ENCODE data around the gene HOXC11.

The HOXC11 gene

DNA sequence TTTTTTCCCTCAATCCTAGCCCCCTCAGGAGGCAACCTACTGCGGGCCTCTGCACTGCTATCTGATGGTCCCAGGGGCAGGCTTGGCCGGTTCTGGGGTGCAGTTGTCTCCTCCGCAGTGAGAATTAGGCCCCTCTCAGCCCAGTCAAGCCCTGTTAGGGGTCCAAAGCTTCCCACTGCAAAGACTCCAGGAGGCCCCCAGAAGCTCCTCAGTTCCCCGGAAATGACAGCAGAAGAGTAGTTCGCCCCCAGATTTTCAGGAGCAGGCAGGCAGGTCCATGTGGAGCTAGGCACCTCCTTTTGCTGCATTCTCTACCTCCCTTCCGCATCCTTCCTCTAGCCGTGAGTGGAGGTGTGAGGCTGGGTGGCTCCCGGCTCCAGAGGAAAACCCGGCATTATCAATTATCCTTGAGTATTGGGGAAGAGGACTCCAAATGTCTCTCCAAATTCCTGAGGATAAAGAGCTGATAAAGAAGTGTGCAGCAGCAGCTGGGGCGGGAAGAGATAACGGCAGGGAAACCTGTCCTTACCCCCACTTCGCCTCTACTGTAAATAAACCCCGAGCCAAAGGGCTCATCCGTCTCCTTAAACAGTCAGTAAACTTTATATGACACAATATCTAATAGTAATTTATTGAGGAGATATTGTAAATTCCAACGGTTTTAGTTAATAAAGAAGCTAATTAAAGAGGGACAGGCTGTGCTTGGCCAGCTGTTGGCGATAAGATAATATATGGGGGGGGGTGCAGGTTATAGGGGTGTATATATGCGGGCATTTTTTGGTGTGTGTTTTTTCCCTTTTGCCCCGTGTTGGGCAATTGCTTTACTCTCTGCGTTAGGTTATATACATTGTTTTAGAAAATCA, 18.9 kb upstream of the HOXC11 start (continued):
- no peak for TF ChIP-seq PATZ1 (CRISPR knock-in tag; IDR thresholded peaks at IDR 0.05; ENCODE audit: borderline replicate concordance)

GRCh38 chr12:53954694-53955035, 18.3 kb upstream of the HOXC11 start, which contains the start of gene HOXC12:
Gene HOXC12, plus strand, starts transcription at chr12:53954903. Its CDS starts 27 bp downstream, at chr12:53954930.
- no peak for ATAC-seq
- TF ChIP-seq TCF4 (CRISPR knock-in tag; IDR thresholded peaks at IDR 0.05; ENCODE audit: borderline replicate concordance) (no peak), TOX (CRISPR knock-in tag; IDR thresholded peaks at IDR 0.05; ENCODE audit: borderline replicate concordance) (no peak), ZNF8 (CRISPR knock-in tag; IDR thresholded peaks at IDR 0.05) (no peak), POU6F1 (CRISPR knock-in tag; IDR thresholded peaks at IDR 0.05; ENCODE audit: borderline replicate concordance, low read depth) (no peak), PATZ1 (CRISPR knock-in tag; IDR thresholded peaks at IDR 0.05; ENCODE audit: borderline replicate concordance) (no peak), RARB (CRISPR knock-in tag; IDR thresholded peaks at IDR 0.05) (no peak), ZFP3 (CRISPR knock-in tag; IDR thresholded peaks at IDR 0.05) (no peak), ZC3H10 (CRISPR knock-in tag; IDR thresholded peaks at IDR 0.05) (no peak), SNAI2 (CRISPR knock-in tag; IDR thresholded peaks at IDR 0.05) (no peak), PPARA (CRISPR knock-in tag; IDR thresholded peaks at IDR 0.05; ENCODE audit: borderline replicate concordance) (no peak), ZNF565 (CRISPR knock-in tag; conservative IDR thresholded peaks at IDR 0.05; ENCODE audit: low read depth) (no peak), CSDC2 (CRISPR knock-in tag; IDR thresholded peaks at IDR 0.05) (no peak), BACH2 (CRISPR knock-in tag; IDR thresholded peaks at IDR 0.05; ENCODE audit: borderline replicate concordance) (no peak), ESRRG (CRISPR knock-in tag; IDR thresholded peaks at IDR 0.05) (no peak), OSR1 (CRISPR knock-in tag; IDR thresholded peaks at IDR 0.05) (no peak), ZFP30 (CRISPR knock-in tag; IDR thresholded peaks at IDR 0.05) (no peak)
- TF ChIP-seq, protein P1, sequence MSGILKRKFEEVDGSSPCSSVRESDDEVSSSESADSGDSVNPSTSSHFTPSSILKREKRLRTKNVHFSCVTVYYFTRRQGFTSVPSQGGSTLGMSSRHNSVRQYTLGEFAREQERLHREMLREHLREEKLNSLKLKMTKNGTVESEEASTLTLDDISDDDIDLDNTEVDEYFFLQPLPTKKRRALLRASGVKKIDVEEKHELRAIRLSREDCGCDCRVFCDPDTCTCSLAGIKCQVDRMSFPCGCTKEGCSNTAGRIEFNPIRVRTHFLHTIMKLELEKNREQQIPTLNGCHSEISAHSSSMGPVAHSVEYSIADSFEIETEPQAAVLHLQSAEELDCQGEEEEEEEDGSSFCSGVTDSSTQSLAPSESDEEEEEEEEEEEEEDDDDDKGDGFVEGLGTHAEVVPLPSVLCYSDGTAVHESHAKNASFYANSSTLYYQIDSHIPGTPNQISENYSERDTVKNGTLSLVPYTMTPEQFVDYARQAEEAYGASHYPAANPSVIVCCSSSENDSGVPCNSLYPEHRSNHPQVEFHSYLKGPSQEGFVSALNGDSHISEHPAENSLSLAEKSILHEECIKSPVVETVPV (CRISPR knock-in tag; IDR thresholded peaks at IDR 0.05), result no peak

GRCh38 chr12:53955036-53955775, 17.7 kb upstream of the HOXC11 start:
- TF ChIP-seq OSR1 (CRISPR knock-in tag; IDR thresholded peaks at IDR 0.05) (no peak), ZFP3 (CRISPR knock-in tag; IDR thresholded peaks at IDR 0.05) (no peak), ZC3H10 (CRISPR knock-in tag; IDR thresholded peaks at IDR 0.05) (no peak), BACH2 (CRISPR knock-in tag; IDR thresholded peaks at IDR 0.05; ENCODE audit: borderline replicate concordance) (no peak), GLIS3 (CRISPR knock-in tag; IDR thresholded peaks at IDR 0.05) (no peak), SNAI2 (CRISPR knock-in tag; IDR thresholded peaks at IDR 0.05) (no peak)

GRCh38 chr12:53955776-53956250, 17.1 kb upstream of the HOXC11 start:
- TF ChIP-seq ZNF565 (CRISPR knock-in tag; conservative IDR thresholded peaks at IDR 0.05; ENCODE audit: low read depth) (no peak), ZNF70 (CRISPR knock-in tag; IDR thresholded peaks at IDR 0.05) (no peak), ZC3H10 (CRISPR knock-in tag; IDR thresholded peaks at IDR 0.05) (no peak), SNAI2 (CRISPR knock-in tag; IDR thresholded peaks at IDR 0.05) (no peak), TOX (CRISPR knock-in tag; IDR thresholded peaks at IDR 0.05; ENCODE audit: borderline replicate concordance) (no peak), TCF4 (CRISPR knock-in tag; IDR thresholded peaks at IDR 0.05; ENCODE audit: borderline replicate concordance) (no peak)
- TF ChIP-seq, protein P2, sequence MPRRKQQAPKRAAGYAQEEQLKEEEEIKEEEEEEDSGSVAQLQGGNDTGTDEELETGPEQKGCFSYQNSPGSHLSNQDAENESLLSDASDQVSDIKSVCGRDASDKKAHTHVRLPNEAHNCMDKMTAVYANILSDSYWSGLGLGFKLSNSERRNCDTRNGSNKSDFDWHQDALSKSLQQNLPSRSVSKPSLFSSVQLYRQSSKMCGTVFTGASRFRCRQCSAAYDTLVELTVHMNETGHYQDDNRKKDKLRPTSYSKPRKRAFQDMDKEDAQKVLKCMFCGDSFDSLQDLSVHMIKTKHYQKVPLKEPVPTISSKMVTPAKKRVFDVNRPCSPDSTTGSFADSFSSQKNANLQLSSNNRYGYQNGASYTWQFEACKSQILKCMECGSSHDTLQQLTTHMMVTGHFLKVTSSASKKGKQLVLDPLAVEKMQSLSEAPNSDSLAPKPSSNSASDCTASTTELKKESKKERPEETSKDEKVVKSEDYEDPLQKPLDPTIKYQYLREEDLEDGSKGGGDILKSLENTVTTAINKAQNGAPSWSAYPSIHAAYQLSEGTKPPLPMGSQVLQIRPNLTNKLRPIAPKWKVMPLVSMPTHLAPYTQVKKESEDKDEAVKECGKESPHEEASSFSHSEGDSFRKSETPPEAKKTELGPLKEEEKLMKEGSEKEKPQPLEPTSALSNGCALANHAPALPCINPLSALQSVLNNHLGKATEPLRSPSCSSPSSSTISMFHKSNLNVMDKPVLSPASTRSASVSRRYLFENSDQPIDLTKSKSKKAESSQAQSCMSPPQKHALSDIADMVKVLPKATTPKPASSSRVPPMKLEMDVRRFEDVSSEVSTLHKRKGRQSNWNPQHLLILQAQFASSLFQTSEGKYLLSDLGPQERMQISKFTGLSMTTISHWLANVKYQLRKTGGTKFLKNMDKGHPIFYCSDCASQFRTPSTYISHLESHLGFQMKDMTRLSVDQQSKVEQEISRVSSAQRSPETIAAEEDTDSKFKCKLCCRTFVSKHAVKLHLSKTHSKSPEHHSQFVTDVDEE (CRISPR knock-in tag; IDR thresholded peaks at IDR 0.05), result no peak
- TF ChIP-seq, protein P1 (CRISPR knock-in tag; IDR thresholded peaks at IDR 0.05), result no peak
- no peak for ATAC-seq

More at GRCh38 chr12:53955036-53955775, 17.7 kb upstream of the HOXC11 start:
- ATAC-seq, result no peak
